Prostate gland (tissue), 2 donors: ENCODE data around the gene DYSF. TPM values are rescaled to one million over a fixed set of nuclear protein-coding genes. Genes with fewer than 3 reads are reported as not detected.
A peak's percentile ranks its signal among the peaks of the same experiment; 100 is the strongest.

ENCODE experiments used
- DNase-seq: peaks from one replicate; pipeline ENCODE4 v3.0.0-alpha.2; 2019; ENCODE audit warnings: low spot score
- H3K27ac ChIP-seq, 2 donors: fragments of 200-600 bp; sonication (generic); 2 replicates each; pipeline ENCODE4 v1.5.1; 2017 to 2019
- H3K27me3 ChIP-seq: fragments of 200-600 bp; sonication (generic); replicated peaks from 2 replicates; pipeline ENCODE4 v1.5.1; 2019; ENCODE audit not compliant: insufficient read depth
- H3K36me3 ChIP-seq, 2 donors: fragments of 200-600 bp; sonication (generic); 1 replicate in 1 of 2; 2 replicates in 1 of 2; pipeline versions ENCODE4 v1.5.1 to v1.8.1; 2017 to 2019
- H3K4me1 ChIP-seq: fragments of 200-600 bp; sonication (generic); replicated peaks from 2 replicates; pipeline ENCODE4 v1.5.1; 2019
- H3K4me3 ChIP-seq, 2 donors: fragments of 200-600 bp; sonication (generic); 2 replicates each; pipeline ENCODE4 v1.5.1; 2017 to 2019
- H3K9me3 ChIP-seq: fragments of 200-600 bp; sonication (generic); 2 replicates; pipeline ENCODE4 v1.5.1; 2017
- CTCF ChIP-seq, 4 experiments: fragments of 200-600 bp in 2 of 4; fragments of 450-650 bp in 2 of 4; sonication (generic) in 2 of 4; IDR thresholded peaks; 1 replicate in 3 of 4; 2 replicates in 1 of 4; pipeline ENCODE4 v1.5.1; 2016 to 2019; ENCODE audit warnings: antibody characterized with exemption in 4 of 4, mild to moderate bottlenecking in 2 of 4, moderate library complexity in 2 of 4
- POLR2A ChIP-seq: fragments of 450-650 bp; IDR thresholded peaks from one replicate; pipeline ENCODE4 v1.6.1; 2016; ENCODE audit warnings: antibody characterized with exemption, mild to moderate bottlenecking
- POLR2AphosphoS5 ChIP-seq: sonication (generic); formaldehyde crosslinking; IDR thresholded peaks from one replicate; pipeline ENCODE4 v1.6.1; 2017; ENCODE audit warnings: antibody characterized with exemption
- WGBS: methylation state at CpG from one replicate; pipeline ENCODE4 v1.1.5; 2018; 5-methylcytosine and 5-hydroxymethylcytosine counted together
- intact Hi-C: fragments of 100-400 bp; cut with DNase I; formaldehyde crosslinking; loops from one replicate; pipeline ENCODE4 v1.14.2; 2022
- total RNA-seq, 2 donors: library from RNA; depleted of rRNA; stranded (reverse); fragments of >200 nt; gene quantifications; one replicate each; pipeline ENCODE4 v1.1.0, GENCODE V29; 2016

DYSF gene
- total RNA-seq, 2 donors from 2014 or later, result 5.9 to 9.4 TPM

DNA sequence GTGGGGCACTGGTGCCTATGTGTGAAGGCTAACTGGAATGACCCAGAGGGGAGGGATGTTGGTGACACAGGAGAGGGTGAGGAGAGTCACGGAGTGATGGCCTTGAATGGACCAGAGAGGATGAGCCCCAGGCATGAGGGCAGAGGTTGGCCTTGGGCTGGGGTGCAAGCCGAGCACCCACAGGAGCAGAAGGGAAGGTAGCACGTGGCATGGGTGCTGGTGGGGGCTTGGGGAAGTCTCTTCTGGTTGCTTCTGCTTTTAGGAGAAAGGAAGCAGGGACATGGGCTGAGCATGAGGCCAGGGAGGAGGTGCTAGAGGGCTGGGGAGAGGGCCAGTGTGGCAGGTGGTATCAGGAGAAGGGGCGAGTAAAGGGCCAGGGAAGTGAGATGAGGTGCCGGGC lies 183.8 kb downstream of the DYSF start:
- no peak for DNase-seq
- WGBS, result 86% methylated on average over 5 of the region's 5 CpGs
- intact Hi-C loops, result no loop called here
- H3K4me1 ChIP-seq, result no peaks in the 10 kb centered on the region
- no peaks in the 10 kb centered on the region for H3K27me3 ChIP-seq
- H3K9me3 ChIP-seq, result no peaks in the 10 kb centered on the region
- H3K4me3 ChIP-seq, result no peak overlapping the region
- H3K27ac ChIP-seq, result no peak overlapping the region
- TF ChIP-seq POLR2AphosphoS5 (no peak), CTCF (IDR thresholded peaks at IDR 0.05) (no peak), POLR2A (no peak)
- no peaks in the 10 kb centered on the region for H3K36me3 ChIP-seq

DNA sequence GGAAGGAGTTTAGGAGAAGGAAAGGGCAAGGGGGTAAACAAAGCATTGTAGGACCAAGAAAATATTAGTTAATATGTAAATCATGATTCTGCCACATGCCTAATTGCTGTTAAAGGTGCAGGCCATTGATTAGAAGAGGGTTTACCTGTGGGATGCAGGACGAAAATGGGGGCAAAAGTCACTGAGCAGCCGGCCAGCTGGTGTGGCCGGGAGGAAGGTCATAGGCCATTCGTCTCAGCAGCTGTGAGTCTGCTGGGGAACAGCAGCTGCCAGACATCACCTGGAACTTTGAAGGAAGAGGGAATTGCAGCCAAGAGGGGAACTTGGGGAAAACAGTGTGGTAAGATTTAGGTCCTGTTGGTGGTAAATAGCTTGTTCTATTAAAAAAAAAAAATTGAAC lies 184.4 kb downstream of the DYSF start:
- H3K9me3 ChIP-seq, result no peaks in the 10 kb centered on the region
- no peak for TF ChIP-seq POLR2AphosphoS5
- no peaks in the 10 kb centered on the region for H3K36me3 ChIP-seq
- no peaks in the 10 kb centered on the region for H3K27me3 ChIP-seq
- no peak overlapping the region for H3K4me3 ChIP-seq
- no peak overlapping the region for H3K27ac ChIP-seq
- no peak for DNase-seq
- intact Hi-C loops, result no loop called here
- 77% methylated on average over 4 of the region's 4 CpGs for WGBS
- no peaks in the 10 kb centered on the region for H3K4me1 ChIP-seq

GRCh38 chr2:71639735-71640134 lies 186.4 kb downstream of the DYSF start:
- no peaks in the 10 kb centered on the region for H3K36me3 ChIP-seq
- intact Hi-C loops, result no loop called here
- no peak for TF ChIP-seq POLR2AphosphoS5
- TF ChIP-seq POLR2A, result no peak
- no peak for TF ChIP-seq CTCF (IDR thresholded peaks at IDR 0.05)
- DNase-seq, result no peak
- H3K9me3 ChIP-seq, result no peaks in the 10 kb centered on the region
- 89% methylated on average over 4 of the region's 4 CpGs for WGBS
- H3K4me3 ChIP-seq, result no peak overlapping the region
- H3K27ac ChIP-seq, result no peak overlapping the region
- no peaks in the 10 kb centered on the region for H3K27me3 ChIP-seq
- no peaks in the 10 kb centered on the region for H3K4me1 ChIP-seq

DNA sequence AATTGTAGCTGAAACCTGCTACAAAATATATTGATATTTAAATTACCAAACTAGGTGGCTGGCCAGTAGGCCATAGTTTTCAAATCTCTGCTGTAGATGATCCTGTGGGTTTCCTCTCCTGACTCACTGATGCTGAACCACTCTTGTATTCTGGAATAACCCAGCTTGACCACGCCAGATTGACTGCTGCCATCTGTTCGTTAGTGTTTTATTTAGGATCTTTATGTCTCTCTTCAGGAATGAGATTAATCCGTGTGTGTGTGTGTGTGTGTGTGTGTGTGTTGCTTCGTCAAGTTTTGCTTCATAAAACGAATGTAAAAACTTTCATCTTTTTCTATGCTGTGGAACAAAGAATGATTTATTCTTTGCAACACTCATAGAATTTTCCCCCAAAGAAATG lies 187.1 kb downstream of the DYSF start:
- intact Hi-C loops, result no loop called here
- no peak for DNase-seq
- no peaks in the 10 kb centered on the region for H3K27me3 ChIP-seq
- no peak for TF ChIP-seq POLR2AphosphoS5
- no peak for TF ChIP-seq CTCF (IDR thresholded peaks at IDR 0.05)
- TF ChIP-seq POLR2A, result no peak
- no peak overlapping the region for H3K4me3 ChIP-seq
- no peaks in the 10 kb centered on the region for H3K36me3 ChIP-seq
- no peak overlapping the region for H3K27ac ChIP-seq
- no peaks in the 10 kb centered on the region for H3K9me3 ChIP-seq
- peaks cover under 1% of the 10 kb centered on the region for H3K4me1 ChIP-seq
- 82% methylated on average over 5 of the region's 5 CpGs for WGBS

DNA sequence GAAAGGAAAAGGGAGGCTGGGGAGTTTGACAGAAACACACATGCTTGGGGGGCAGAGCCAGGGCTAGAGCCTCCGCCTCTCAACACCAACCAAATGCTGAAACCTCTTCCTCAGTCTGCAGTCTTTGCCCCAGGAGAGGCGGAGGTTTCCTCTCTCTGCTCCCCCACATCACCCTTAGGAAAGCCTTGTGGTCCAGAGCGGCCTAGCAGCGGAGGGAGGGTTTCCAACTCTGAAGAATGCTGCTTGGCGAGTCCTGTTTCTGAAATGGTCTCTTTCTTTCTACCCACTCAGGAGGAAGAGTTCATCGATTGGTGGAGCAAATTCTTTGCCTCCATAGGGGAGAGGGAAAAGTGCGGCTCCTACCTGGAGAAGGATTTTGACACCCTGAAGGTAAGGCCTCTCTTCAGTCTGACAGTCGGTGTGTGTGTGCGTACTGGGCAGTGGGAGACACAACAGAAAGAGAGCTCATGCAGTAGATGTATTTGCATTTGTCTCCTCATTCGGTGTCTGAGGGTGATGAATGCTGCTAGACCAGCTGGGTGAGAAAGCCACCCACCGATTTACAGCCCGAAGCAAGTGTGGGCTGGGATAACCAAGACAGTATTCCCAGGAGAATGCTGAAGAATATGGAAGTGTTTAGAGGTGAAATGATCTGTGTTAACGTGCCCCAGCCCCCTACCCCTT lies 190.5 kb downstream of the DYSF start:
- Histone ChIP-seq H3K36me3 (no peaks in the 10 kb centered on the region), H3K9me3 (no peaks in the 10 kb centered on the region), H3K4me1 (peaks cover 4% of the 10 kb centered on the region), H3K27ac (no peak overlapping the region), H3K4me3 (no peak overlapping the region), H3K27me3 (no peaks in the 10 kb centered on the region)
- DNase-seq, result peak; percentile 40
- WGBS, result 67% methylated on average over 13 of the region's 13 CpGs
- intact Hi-C loops, result no loop called here
- TF ChIP-seq POLR2A (no peak), POLR2AphosphoS5 (no peak), CTCF (IDR thresholded peaks at IDR 0.05) (no peak)
